ENCODE data around the gene FBXO41. TPM values are rescaled to one million over a fixed set of nuclear protein-coding genes. Genes with fewer than 3 reads are reported as not detected.

The FBXO41 gene
- total RNA-seq, 4 donors from 2014 or later: 0.98 to 4.9 (median 2.8) TPM

DNA sequence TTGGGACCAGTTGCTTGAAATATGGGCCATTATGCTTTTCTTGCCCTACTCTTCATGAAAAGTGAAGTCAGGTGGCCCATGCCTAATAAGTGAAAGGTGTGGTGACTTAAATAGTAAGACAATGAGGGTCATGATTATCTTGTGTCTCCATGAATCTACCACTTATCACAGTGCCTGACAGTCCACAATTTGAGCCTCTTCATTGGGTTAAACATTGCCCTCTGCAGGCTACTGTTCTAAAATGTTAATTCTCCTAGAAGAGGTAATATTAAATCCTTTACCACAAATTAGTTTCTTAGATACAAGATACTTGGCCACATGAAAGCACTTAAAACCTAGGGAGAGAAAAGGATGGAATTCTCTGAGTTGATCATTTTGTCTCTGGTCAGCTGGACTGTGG, 5.0 kb upstream of the FBXO41 start:
- no peak for TF ChIP-seq CTCF (IDR thresholded peaks at IDR 0.05; ENCODE audit: low read depth)

GRCh38 chr2:73286134-73286655, 1.9 kb upstream of the FBXO41 start:
- TF ChIP-seq CTCF (IDR thresholded peaks at IDR 0.05; ENCODE audit: low read depth): no peak

DNA sequence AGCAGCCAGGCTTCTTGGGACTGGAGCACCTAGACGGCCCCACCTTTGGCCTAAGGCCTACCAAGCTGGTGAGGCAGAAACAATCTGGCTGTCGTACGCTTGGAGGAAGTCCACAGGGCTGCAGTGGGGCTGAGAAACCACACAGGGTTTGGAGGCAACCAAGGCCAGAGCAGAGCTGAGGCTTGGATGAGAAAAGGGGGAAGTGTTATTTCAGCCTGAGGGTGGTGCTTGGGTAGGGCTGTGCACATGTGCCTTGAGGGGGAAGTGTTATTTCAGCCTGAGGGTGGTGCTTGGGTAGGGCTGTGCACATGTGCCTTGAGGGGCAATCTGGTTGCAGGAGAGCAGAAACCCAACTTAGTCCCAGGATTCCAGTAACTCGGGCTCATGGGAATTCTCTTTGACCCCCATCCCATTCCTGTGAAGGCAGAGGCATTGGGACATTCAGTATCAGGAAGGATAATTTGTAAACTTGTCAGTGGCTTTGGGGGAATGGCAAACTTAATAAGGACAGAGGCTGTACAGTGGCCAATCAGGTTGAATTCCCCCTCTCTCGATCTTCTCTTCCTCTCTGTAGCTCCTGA, 971 bp upstream of the FBXO41 start:
- TF ChIP-seq CTCF (IDR thresholded peaks at IDR 0.05; ENCODE audit: low read depth): no peak

GRCh38 chr2:73283545-73284295, 558 bp downstream of the FBXO41 start:
- TF ChIP-seq CTCF (IDR thresholded peaks at IDR 0.05; ENCODE audit: low read depth): no peak

- TF ChIP-seq CTCF (IDR thresholded peaks at IDR 0.05; ENCODE audit: low read depth): no peak
Measured at GRCh38 chr2:73282924-73283544, 1.2 kb downstream of the FBXO41 start.

DNA sequence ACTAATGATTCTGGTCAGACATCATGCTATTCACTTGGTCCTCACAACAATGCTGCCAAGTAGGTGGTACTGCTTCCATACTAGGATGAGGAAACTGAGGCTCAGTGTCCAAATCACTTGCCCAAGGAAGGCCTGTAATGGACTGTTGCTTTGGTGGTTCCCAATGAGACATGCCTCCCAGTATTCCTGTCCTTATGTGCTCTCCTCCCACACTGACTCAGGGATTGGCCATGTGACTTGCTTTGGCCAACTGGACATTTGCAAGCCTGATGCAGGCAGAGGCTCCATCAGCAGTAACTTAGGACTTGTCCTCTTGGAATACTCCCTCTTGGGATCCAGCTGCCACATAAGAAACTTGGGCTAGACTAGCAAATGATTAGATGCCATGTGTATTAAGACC, 3.0 kb downstream of the FBXO41 start:
- TF ChIP-seq CTCF (IDR thresholded peaks at IDR 0.05; ENCODE audit: low read depth): no peak

DNA sequence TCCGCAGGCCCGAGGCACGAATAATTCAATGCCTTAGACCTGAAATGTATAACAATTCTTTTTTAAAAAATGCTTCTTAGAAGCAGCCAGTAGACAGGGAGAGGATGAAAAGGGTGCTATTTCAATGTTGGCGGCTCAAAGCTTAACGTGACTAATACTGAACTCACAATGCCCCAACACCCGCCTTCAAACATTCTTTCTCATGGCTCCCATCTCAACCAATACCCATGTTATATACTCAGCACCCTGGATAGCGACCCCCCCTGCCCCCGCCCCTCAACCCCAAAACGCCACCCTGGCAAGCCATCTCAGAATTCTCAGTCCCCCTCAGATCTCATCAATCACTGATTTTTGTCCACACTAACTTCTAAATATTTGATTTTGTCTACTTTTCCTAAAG, 4.4 kb downstream of the FBXO41 start:
- no peak for TF ChIP-seq CTCF (IDR thresholded peaks at IDR 0.05; ENCODE audit: low read depth)
